ENCODE results near the gene PSD4. TPM values are rescaled to one million over a fixed set of nuclear protein-coding genes. Genes with fewer than 3 reads are reported as not detected.

The PSD4 gene
- total RNA-seq, 6 donors from 2014 or later = 44.0 to 101 (median 60.4) TPM

GRCh38 chr2:113155331-113155730 lies 18.4 kb upstream of the PSD4 start:
- H3K9me3 ChIP-seq = no peaks in the 10 kb centered on the region
- ATAC-seq (ENCODE audit: low FRiP score in 2 of 2) (no peak), DNase-seq (no peak)
- TF ChIP-seq POLR2A (IDR thresholded peaks at IDR 0.05) (no peak), EP300 (IDR thresholded peaks at IDR 0.05) (no peak), CTCF (IDR thresholded peaks at IDR 0.05) (no peak), POLR2AphosphoS5 (IDR thresholded peaks at IDR 0.05) (no peak)
- no peaks in the 10 kb centered on the region for H3K36me3 ChIP-seq
- no peaks in the 10 kb centered on the region for H3K27me3 ChIP-seq
- no peak overlapping the region for H3K27ac ChIP-seq
- H3K4me3 ChIP-seq = no peak overlapping the region
- H3K4me1 ChIP-seq = peaks cover 5 to 17% (median 10%) of the 10 kb centered on the region in 4 donors
- 94 to 95% methylated on average over 5 of the region's 5 CpGs for WGBS, 2 donors

- TF ChIP-seq EP300 (IDR thresholded peaks at IDR 0.05) (no peak), POLR2AphosphoS5 (IDR thresholded peaks at IDR 0.05) (no peak), POLR2A (IDR thresholded peaks at IDR 0.05) (no peak), CTCF (IDR thresholded peaks at IDR 0.05) (no peak)
- H3K27ac ChIP-seq = peak overlapping the region; percentile 11 to 84 (median 61)
- no peaks in the 10 kb centered on the region for H3K9me3 ChIP-seq
- WGBS, 2 donors = 52 to 55% methylated on average over 10 of the region's 10 CpGs
- peaks cover 5 to 17% (median 10%) of the 10 kb centered on the region in 4 donors for H3K4me1 ChIP-seq
- DNase-seq (no peak), ATAC-seq (ENCODE audit: low FRiP score in 2 of 2) (no peak)
- no peaks in the 10 kb centered on the region for H3K36me3 ChIP-seq
- no peaks in the 10 kb centered on the region for H3K27me3 ChIP-seq
- H3K4me3 ChIP-seq = peak overlapping the region in 3 of 4 donors; percentile 57 to 71 (median 64)
Observed at GRCh38 chr2:113156278-113157117, 17.3 kb upstream of the PSD4 start.

GRCh38 chr2:113157118-113157896 lies 16.5 kb upstream of the PSD4 start:
- ATAC-seq (ENCODE audit: low FRiP score in 2 of 2) (peak; percentile 73 to 87), DNase-seq (peak; percentile 71 to 94)
- H3K9me3 ChIP-seq = no peaks in the 10 kb centered on the region
- peak overlapping the region; percentile 11 to 84 (median 70) for H3K27ac ChIP-seq
- TF ChIP-seq EP300 (IDR thresholded peaks at IDR 0.05) (no peak), POLR2AphosphoS5 (IDR thresholded peaks at IDR 0.05) (no peak), POLR2A (IDR thresholded peaks at IDR 0.05) (peak in 1 of 4 donors; percentile 32)
- peaks cover 5 to 17% (median 10%) of the 10 kb centered on the region in 4 donors for H3K4me1 ChIP-seq
- H3K27me3 ChIP-seq = no peaks in the 10 kb centered on the region
- H3K36me3 ChIP-seq = no peaks in the 10 kb centered on the region
- WGBS, 2 donors = 3 to 11% methylated on average over 9 to 55 of the region's 92 CpGs
- peak overlapping the region; percentile 19 to 71 (median 60) for H3K4me3 ChIP-seq

GRCh38 chr2:113157897-113158753 lies 15.6 kb upstream of the PSD4 start:
- DNase-seq = no peak
- H3K4me1 ChIP-seq = peaks cover 5 to 17% (median 10%) of the 10 kb centered on the region in 4 donors
- no peaks in the 10 kb centered on the region for H3K9me3 ChIP-seq
- no peaks in the 10 kb centered on the region for H3K36me3 ChIP-seq
- peak overlapping the region in 3 of 4 donors; percentile 68 to 84 (median 71) for H3K27ac ChIP-seq
- peak overlapping the region in 3 of 4 donors; percentile 57 to 71 (median 64) for H3K4me3 ChIP-seq
- WGBS, 2 donors = 54 to 64% methylated on average over 7 to 10 of the region's 10 CpGs
- TF ChIP-seq CTCF (IDR thresholded peaks at IDR 0.05) (no peak), POLR2AphosphoS5 (IDR thresholded peaks at IDR 0.05) (no peak), EP300 (IDR thresholded peaks at IDR 0.05) (no peak), POLR2A (IDR thresholded peaks at IDR 0.05) (no peak)
- peak; percentile 16 to 26 for ATAC-seq (ENCODE audit: low FRiP score in 2 of 2)
- no peaks in the 10 kb centered on the region for H3K27me3 ChIP-seq
